Adrenal gland (tissue), 5 donors: ENCODE results near the gene COBLL1.

Experiments
- POLR2A ChIP-seq, 2 donors: fragments of 450-650 bp; IDR thresholded peaks; one replicate each; pipeline ENCODE4 v1.6.1; 2017; ENCODE audit warnings: antibody characterized with exemption in 2 of 2, mild to moderate bottlenecking in 2 of 2, moderate library complexity in 1 of 2
- TF ChIP-seq, protein P1 (sequence below), 6 experiments: fragments of 450-650 bp in 4 of 6; fragments of 200-600 bp in 2 of 6; sonication (generic) in 1 of 6; IDR thresholded peaks; 1 replicate in 5 of 6; 2 replicates in 1 of 6; pipeline versions ENCODE4 v1.5.1 to v1.8.0; 2016 to 2021; ENCODE audit warnings: antibody characterized with exemption in 6 of 6, mild to moderate bottlenecking in 2 of 6, moderate library complexity in 1 of 6
- donor health status: DM: no; HTN: no; CAD: no.

DNA sequence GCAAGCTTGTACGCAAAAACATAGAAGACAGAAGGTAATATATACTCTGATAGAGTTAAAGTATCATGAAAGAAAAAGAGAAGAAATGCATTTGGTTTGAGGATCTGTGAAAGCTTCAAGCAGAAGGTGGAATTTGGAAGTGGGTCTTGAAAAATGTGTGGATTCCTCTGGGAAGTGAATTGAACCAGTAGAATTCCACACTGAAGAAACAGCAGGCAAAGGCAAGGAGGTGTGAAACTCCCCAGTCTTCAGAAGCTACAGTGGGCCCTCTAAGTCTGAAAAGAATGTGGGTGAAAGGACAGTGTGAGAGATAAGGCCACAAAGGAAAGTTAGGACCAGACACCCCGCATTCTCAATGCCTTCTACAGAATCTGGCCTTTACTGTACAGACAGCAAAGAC, 25.6 kb downstream of the COBLL1 start:
- TF ChIP-seq, protein P1, sequence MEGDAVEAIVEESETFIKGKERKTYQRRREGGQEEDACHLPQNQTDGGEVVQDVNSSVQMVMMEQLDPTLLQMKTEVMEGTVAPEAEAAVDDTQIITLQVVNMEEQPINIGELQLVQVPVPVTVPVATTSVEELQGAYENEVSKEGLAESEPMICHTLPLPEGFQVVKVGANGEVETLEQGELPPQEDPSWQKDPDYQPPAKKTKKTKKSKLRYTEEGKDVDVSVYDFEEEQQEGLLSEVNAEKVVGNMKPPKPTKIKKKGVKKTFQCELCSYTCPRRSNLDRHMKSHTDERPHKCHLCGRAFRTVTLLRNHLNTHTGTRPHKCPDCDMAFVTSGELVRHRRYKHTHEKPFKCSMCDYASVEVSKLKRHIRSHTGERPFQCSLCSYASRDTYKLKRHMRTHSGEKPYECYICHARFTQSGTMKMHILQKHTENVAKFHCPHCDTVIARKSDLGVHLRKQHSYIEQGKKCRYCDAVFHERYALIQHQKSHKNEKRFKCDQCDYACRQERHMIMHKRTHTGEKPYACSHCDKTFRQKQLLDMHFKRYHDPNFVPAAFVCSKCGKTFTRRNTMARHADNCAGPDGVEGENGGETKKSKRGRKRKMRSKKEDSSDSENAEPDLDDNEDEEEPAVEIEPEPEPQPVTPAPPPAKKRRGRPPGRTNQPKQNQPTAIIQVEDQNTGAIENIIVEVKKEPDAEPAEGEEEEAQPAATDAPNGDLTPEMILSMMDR (IDR thresholded peaks at IDR 0.05): no peak
- no peak for TF ChIP-seq POLR2A (IDR thresholded peaks at IDR 0.05)
